D721Med (cell line): ENCODE data around the gene SLX9.

Experiments
- DNase-seq: peaks from one replicate; pipeline ENCODE4 v3.0.0; 2011; ENCODE audit warnings: low spot score; ENCODE audit not compliant: insufficient read length
- FAIRE-seq: peaks from 2 replicates; lab custom pipeline; 2011; peaks lifted over from hg19 to GRCh38; lab: Jason Lieb, UNC
- CTCF ChIP-seq: IDR thresholded peaks from 2 replicates; pipeline ENCODE4 v1.5.1; 2012; ENCODE audit warnings: mild to moderate bottlenecking, control low read depth; ENCODE audit not compliant: insufficient read depth; ENCODE audit errors: missing control alignments

Gene SLX9

GRCh38 chr21:44977616-44978340 lies 37.9 kb downstream of the SLX9 start:
- no peak for DNase-seq
- FAIRE-seq, result no peak
- no peak for TF ChIP-seq CTCF

DNA sequence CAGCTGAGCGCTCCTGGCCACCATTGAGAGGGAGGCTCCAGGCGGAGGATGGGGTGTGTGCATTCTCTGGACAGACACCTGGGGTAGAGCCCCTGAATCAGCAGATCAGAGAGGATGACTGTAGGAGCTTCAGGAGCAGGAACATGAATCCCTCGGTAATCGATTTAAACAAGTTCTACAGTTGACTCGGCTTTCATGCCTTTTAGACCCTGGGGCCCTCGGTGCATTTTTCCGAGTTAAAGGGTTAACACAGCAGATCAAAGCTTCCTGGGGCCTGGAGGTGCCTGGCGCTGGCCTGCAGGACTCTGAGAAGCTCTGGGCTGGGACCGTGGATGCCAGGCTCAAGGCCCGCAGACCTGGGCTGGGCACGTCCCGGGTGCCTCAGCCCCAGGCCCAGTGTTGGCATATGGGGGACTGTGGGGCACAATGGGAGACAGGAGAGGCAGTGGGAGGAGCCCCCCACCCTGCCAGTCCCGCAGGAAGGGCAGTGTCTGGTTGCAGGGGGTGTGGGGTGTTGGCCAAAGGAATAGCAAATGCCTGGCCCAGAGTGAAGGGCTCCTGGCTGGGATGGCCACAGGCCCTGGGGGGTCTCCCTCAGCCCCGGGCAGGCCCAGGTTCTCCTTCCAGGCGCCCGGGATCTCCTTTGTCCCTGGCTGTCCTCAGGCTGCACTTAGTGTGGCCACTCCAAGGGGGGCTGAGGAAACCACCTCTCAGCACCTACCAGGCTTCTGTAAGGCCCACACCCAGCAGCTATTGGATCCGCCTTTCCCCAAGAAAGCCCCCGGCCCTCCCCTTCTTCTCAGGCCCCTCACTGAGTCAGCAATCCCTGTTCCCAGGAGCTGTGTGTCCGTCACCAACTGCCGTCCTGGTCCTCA lies 40.1 kb downstream of the SLX9 start:
- DNase-seq (no peak), FAIRE-seq (no peak)
- TF ChIP-seq CTCF, result no peak

- DNase-seq (no peak), FAIRE-seq (no peak)
- TF ChIP-seq CTCF, result no peak
These were observed 41.0 kb downstream of the SLX9 start for GRCh38 chr21:44980562-44981489.

GRCh38 chr21:44982558-44983250 lies 42.9 kb downstream of the SLX9 start:
- FAIRE-seq, result no peak
- TF ChIP-seq CTCF, result no peak
- no peak for DNase-seq

DNA sequence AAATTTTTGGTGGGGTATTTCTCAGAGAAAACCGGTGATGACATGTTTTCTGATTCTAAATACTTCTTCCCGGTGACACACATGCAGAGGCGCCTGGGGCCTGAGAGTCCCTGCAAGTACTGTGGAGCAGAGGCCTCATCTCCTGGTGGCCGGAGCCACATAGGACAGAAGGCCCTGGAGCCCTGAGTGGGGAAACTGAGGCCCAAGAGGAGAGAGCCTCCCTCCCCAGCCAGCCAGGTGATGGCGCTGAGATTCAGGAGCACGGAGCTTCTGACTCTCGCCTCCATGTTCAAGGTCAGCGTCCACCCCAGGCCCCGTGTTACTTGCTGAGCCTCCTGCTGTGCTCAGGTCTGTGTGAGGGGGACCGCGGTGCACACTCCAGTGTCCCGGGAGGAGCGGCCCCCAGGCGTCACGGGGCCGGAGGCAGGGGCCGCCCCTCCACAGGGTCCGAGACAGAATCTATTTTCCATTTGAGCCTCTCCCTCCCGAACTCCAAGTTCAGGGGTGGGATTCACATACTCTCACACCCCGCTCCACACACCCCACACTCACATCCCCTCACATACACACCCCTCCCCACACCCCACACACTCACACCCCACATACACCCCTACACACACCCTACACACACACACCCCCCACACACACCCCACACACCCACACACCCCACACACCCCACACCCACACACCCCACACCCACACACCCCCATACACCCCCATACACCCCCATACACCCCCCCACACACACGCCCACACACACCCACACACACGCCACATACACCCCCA lies 43.8 kb downstream of the SLX9 start:
- DNase-seq, result no peak
- TF ChIP-seq CTCF, result no peak
- no peak for FAIRE-seq

DNA sequence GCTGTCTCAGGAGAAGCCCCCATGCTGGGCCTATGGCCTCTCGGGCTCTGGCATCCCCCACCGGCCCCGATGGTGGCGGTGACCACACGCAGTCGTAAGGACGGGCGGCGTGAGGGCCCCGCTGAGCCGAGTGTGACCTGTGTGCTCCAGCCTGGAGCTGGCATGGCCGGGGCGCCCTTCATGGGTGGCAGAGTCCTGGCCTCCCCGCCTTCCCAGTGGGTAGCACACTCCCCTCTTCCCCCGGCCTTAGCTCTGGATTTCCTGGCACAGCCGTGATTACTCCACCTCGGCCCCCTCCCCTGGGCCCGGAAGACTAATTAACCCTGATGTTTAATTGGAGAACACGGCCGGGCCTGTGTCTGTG lies 44.6 kb downstream of the SLX9 start:
- no peak for TF ChIP-seq CTCF
- DNase-seq (no peak), FAIRE-seq (no peak)
